HEK293 (cell line): ENCODE data around the gene GUCY1A2.

Source experiments
- CTCF ChIP-seq: fragments of 450-650 bp; formaldehyde crosslinking; IDR thresholded peaks from 2 replicates; pipeline ENCODE4 v1.5.1; 2016; ENCODE audit warnings: missing biosample characterization, missing genetic modification characterization
- ZBTB11 ChIP-seq: fragments of 450-650 bp; formaldehyde crosslinking; conservative IDR thresholded peaks from 2 replicates; pipeline ENCODE4 v1.5.1; 2016; ENCODE audit warnings: low read depth, missing biosample characterization, missing genetic modification characterization
- ZBTB20 ChIP-seq: fragments of 450-650 bp; formaldehyde crosslinking; IDR thresholded peaks from 2 replicates; pipeline ENCODE4 v1.5.1; 2016; ENCODE audit warnings: missing biosample characterization, missing genetic modification characterization
- ZBTB49 ChIP-seq: fragments of 450-650 bp; formaldehyde crosslinking; IDR thresholded peaks from 2 replicates; pipeline ENCODE4 v1.5.1; 2016; ENCODE audit warnings: missing biosample characterization, missing genetic modification characterization, low read depth
- ZBTB8A ChIP-seq: fragments of 450-650 bp; formaldehyde crosslinking; IDR thresholded peaks from 2 replicates; pipeline ENCODE4 v1.5.1; 2016; ENCODE audit warnings: missing biosample characterization, missing genetic modification characterization
- ZNF280C ChIP-seq: fragments of 450-650 bp; formaldehyde crosslinking; IDR thresholded peaks from 2 replicates; pipeline ENCODE4 v1.5.1; 2016; ENCODE audit warnings: missing biosample characterization, missing genetic modification characterization
- ZNF658 ChIP-seq: fragments of 450-650 bp; formaldehyde crosslinking; IDR thresholded peaks from 2 replicates; pipeline ENCODE4; 2016; ENCODE audit warnings: missing biosample characterization, missing genetic modification characterization
- ZNF76 ChIP-seq: fragments of 450-650 bp; formaldehyde crosslinking; IDR thresholded peaks from 2 replicates; pipeline ENCODE4; 2016; ENCODE audit warnings: low read depth, missing biosample characterization, missing genetic modification characterization, borderline replicate concordance
- ZSCAN23 ChIP-seq: fragments of 450-650 bp; formaldehyde crosslinking; IDR thresholded peaks from 2 replicates; pipeline ENCODE4 v1.5.1; 2016; ENCODE audit warnings: missing biosample characterization, missing genetic modification characterization

- TF ChIP-seq CTCF (no peak), ZBTB49 (tag by site-specific recombination) (no peak), ZNF658 (no peak), ZNF76 (tag by site-specific recombination) (no peak), ZNF280C (tag by site-specific recombination) (no peak), ZBTB20 (no peak), ZSCAN23 (tag by site-specific recombination) (no peak), ZBTB8A (tag by site-specific recombination) (no peak), ZBTB11 (tag by site-specific recombination) (no peak)
Measured at GRCh38 chr11:106920899-106921509, 97.3 kb downstream of the GUCY1A2 start.
